Muscle layer of duodenum (tissue), 2 donors: ENCODE measurements around the gene KCNH8.

Experiments
- H3K27ac ChIP-seq: one replicate; pipeline ENCODE4 v1.7.0; 2013; ENCODE audit warnings: mild to moderate bottlenecking, low read length
- H3K27me3 ChIP-seq: one replicate; pipeline ENCODE4 v1.7.0; 2013; ENCODE audit warnings: low read depth, mild to moderate bottlenecking, control low read depth, low read length
- H3K36me3 ChIP-seq, 2 donors: one replicate each; pipeline ENCODE4 v1.7.0; 2013; ENCODE audit warnings: low read length in 2 of 2, control low read depth in 1 of 2, mild to moderate bottlenecking in 1 of 2; ENCODE audit not compliant: insufficient read depth in 2 of 2, control insufficient read depth in 1 of 2
- H3K4me1 ChIP-seq, 2 donors: one replicate each; pipeline ENCODE4 v1.7.0; 2013; ENCODE audit warnings: low read length in 2 of 2, mild to moderate bottlenecking in 2 of 2, control low read depth in 1 of 2, moderate library complexity in 1 of 2; ENCODE audit not compliant: insufficient read depth in 2 of 2, control insufficient read depth in 1 of 2
- H3K4me3 ChIP-seq, 2 donors: one replicate each; pipeline ENCODE4 v1.7.0; 2013; ENCODE audit warnings: low read length in 2 of 2, low read depth in 1 of 2, mild to moderate bottlenecking in 1 of 2
- H3K9me3 ChIP-seq, 2 donors: one replicate each; pipeline ENCODE4 v1.7.0; 2013; ENCODE audit warnings: low read length in 2 of 2, control low read depth in 1 of 2, mild to moderate bottlenecking in 1 of 2; ENCODE audit not compliant: control insufficient read depth in 1 of 2
- donor health status: healthy.

Gene KCNH8

GRCh38 chr3:19547665-19548464, 399.6 kb downstream of the KCNH8 start:
- Histone ChIP-seq H3K36me3 (no peaks in the 10 kb centered on the region), H3K9me3 (no peaks in the 10 kb centered on the region), H3K27me3 (no peaks in the 10 kb centered on the region), H3K4me1 (no peaks in the 10 kb centered on the region), H3K27ac (no peak overlapping the region), H3K4me3 (no peak overlapping the region)

- no peak overlapping the region for H3K27ac ChIP-seq
- peaks cover 0 to 3% of the 10 kb centered on the region in 2 donors for H3K9me3 ChIP-seq
- no peaks in the 10 kb centered on the region for H3K27me3 ChIP-seq
- H3K4me3 ChIP-seq = no peak overlapping the region
- no peaks in the 10 kb centered on the region for H3K36me3 ChIP-seq
- no peaks in the 10 kb centered on the region for H3K4me1 ChIP-seq
Observed at GRCh38 chr3:19559724-19560442, 411.6 kb downstream of the KCNH8 start.

- Histone ChIP-seq H3K9me3 (peaks cover 0 to 4% of the 10 kb centered on the region in 2 donors), H3K4me3 (no peak overlapping the region), H3K36me3 (no peaks in the 10 kb centered on the region), H3K27ac (no peak overlapping the region), H3K27me3 (no peaks in the 10 kb centered on the region), H3K4me1 (no peaks in the 10 kb centered on the region)
Observed at GRCh38 chr3:19573644-19574043, 425.3 kb downstream of the KCNH8 start.

GRCh38 chr3:19574268-19574667, 426.0 kb downstream of the KCNH8 start:
- Histone ChIP-seq H3K27ac (no peak overlapping the region), H3K4me3 (no peak overlapping the region), H3K9me3 (peaks cover 0 to 4% of the 10 kb centered on the region in 2 donors), H3K4me1 (no peaks in the 10 kb centered on the region), H3K36me3 (no peaks in the 10 kb centered on the region), H3K27me3 (no peaks in the 10 kb centered on the region)

GRCh38 chr3:19576343-19576742, 428.0 kb downstream of the KCNH8 start:
- Histone ChIP-seq H3K36me3 (no peaks in the 10 kb centered on the region), H3K9me3 (peaks cover 0 to 4% of the 10 kb centered on the region in 2 donors), H3K27me3 (no peaks in the 10 kb centered on the region), H3K4me1 (no peaks in the 10 kb centered on the region), H3K4me3 (no peak overlapping the region), H3K27ac (no peak overlapping the region)
